HCT116 (cell line): ENCODE measurements around the gene RHEBL1. TPM values are rescaled to one million over a fixed set of nuclear protein-coding genes. Genes with fewer than 3 reads are reported as not detected.

Experiments used
- ATAC-seq: fragments of 200-7000 bp; cut with Tn5 transposase; 2 replicates; pipeline ENCODE4 v1.9.1; 2020; ENCODE audit warnings: mild to moderate bottlenecking, moderate library complexity
- Bru-seq: library from RNA; stranded (reverse); fragments of 400-500 nt; gene quantifications from one replicate; lab custom pipeline; 2021; lab: Mats Ljungman, UMichigan
- BruChase-seq, 2 experiments: library from RNA; stranded (reverse); fragments of 400-500 nt; gene quantifications; one replicate each; lab custom pipeline; 2021; lab: Mats Ljungman, UMichigan
- BruUV-seq: library from RNA; stranded (reverse); fragments of 400-500 nt; replicated peaks from 2 replicates; lab custom pipeline; 2021; lab: Mats Ljungman, UMichigan
- CTCF ChIA-PET: fragments of 300-600 bp; sonication (Branson Sonifier 250); formaldehyde crosslinking; loops from one replicate; lab custom pipeline; 2021; ENCODE audit warnings: antibody characterized with exemption; lab: Charles Lee
- POLR2A ChIA-PET: fragments of 300-600, 350-600 bp; sonication (Branson Sonifier 250); formaldehyde crosslinking; loops from one replicate; lab custom pipeline; 2021; ENCODE audit warnings: antibody characterized with exemption; lab: Charles Lee
- RAD21 ChIA-PET, 2 experiments: fragments of 300-600 bp; sonication (Branson Sonifier 250); formaldehyde crosslinking; loops; one replicate each; lab custom pipeline; 2023; ENCODE audit warnings: low total read pairs in 2 of 2; ENCODE audit not compliant: uncharacterized antibody in 2 of 2, unreplicated experiment in 2 of 2, low non-redundant PET in 1 of 2; lab: Charles Lee
- DNase-seq: peaks from one replicate; pipeline ENCODE4 v3.0.0-alpha.2; 2010; ENCODE audit warnings: low read depth, low spot score
- H2AFZ ChIP-seq: fragments of 200-600 bp; shearing (Covaris generic), sonication (generic); 2 replicates; pipeline ENCODE4 v1.6.1; 2017; ENCODE audit warnings: low read depth, mixed run types, mixed read lengths, antibody characterized with exemption, low read length; ENCODE audit not compliant: poor library complexity, severe bottlenecking
- H3K27ac ChIP-seq: 2 replicates; pipeline ENCODE4 v1.5.1; 2012; ENCODE audit warnings: low read depth, low read length
- H3K27me3 ChIP-seq: fragments of 200-600 bp; sonication (generic); 2 replicates; pipeline ENCODE4 v1.6.1; 2016; ENCODE audit warnings: mixed run types, low read length, mixed read lengths; ENCODE audit not compliant: insufficient read depth
- H3K36me3 ChIP-seq, 2 experiments: fragments of 200-500 bp in 1 of 2; fragments of 200-600 bp in 1 of 2; sonication (Bioruptor generic) in 1 of 2; sonication (generic) in 1 of 2; 2 replicates each; pipeline versions ENCODE4 v1.5.1 to v1.6.1; 2014 to 2016; ENCODE audit warnings: low read length in 2 of 2, inconsistent platforms in 1 of 2, mixed read lengths in 1 of 2, mixed run types in 1 of 2; ENCODE audit not compliant: insufficient read depth in 2 of 2, control insufficient read depth in 1 of 2
- H3K4me1 ChIP-seq, 2 experiments: fragments of 200-600 bp in 1 of 2; sonication (generic) in 1 of 2; 2 replicates each; pipeline versions ENCODE4 v1.5.1 to v1.6.1; 2012 to 2017; ENCODE audit warnings: low read length in 2 of 2, inconsistent platforms in 1 of 2, mild to moderate bottlenecking in 1 of 2, mixed read lengths in 1 of 2, mixed run types in 1 of 2, moderate library complexity in 1 of 2; ENCODE audit not compliant: insufficient read depth in 2 of 2, control insufficient read depth in 1 of 2
- H3K4me2 ChIP-seq: fragments of 200-600 bp; sonication (generic); 2 replicates; pipeline ENCODE4 v1.6.1; 2017; ENCODE audit warnings: mixed run types, low read length, mixed read lengths
- H3K4me3 ChIP-seq, 2 experiments: fragments of 200-600 bp in 1 of 2; sonication (generic) in 1 of 2; replicated peaks in 1 of 2; 2 replicates each; pipeline ENCODE4 v1.5.1; 2011 to 2016; ENCODE audit warnings: low read length in 2 of 2, control low read depth in 1 of 2, low read depth in 1 of 2, mild to moderate bottlenecking in 1 of 2, mixed read lengths in 1 of 2, mixed run types in 1 of 2
- H3K79me2 ChIP-seq: fragments of 200-600 bp; sonication (generic); 2 replicates; pipeline ENCODE4 v1.6.1; 2017; ENCODE audit warnings: mild to moderate bottlenecking, mixed run types, low read length, moderate library complexity, mixed read lengths; ENCODE audit not compliant: insufficient read depth
- H3K9ac ChIP-seq: fragments of 200-600 bp; sonication (generic); 2 replicates; pipeline ENCODE4 v1.6.1; 2016; ENCODE audit warnings: low read length, mixed read lengths
- H3K9me2 ChIP-seq: fragments of 200-600 bp; sonication (generic), shearing (Covaris generic); 2 replicates; pipeline ENCODE4 v1.6.1; 2017; ENCODE audit warnings: mixed run types, mild to moderate bottlenecking, moderate library complexity; ENCODE audit not compliant: insufficient read depth
- H3K9me3 ChIP-seq, 2 experiments: fragments of 200-500 bp in 1 of 2; fragments of 200-600 bp in 1 of 2; sonication (Bioruptor generic) in 1 of 2; sonication (generic) in 1 of 2; 2 replicates each; pipeline ENCODE4 v1.6.1; 2014 to 2017; ENCODE audit warnings: low read length in 2 of 2, mixed read lengths in 2 of 2, inconsistent platforms in 1 of 2, low read depth in 1 of 2, mild to moderate bottlenecking in 1 of 2, mixed run types in 1 of 2, moderate library complexity in 1 of 2; ENCODE audit not compliant: control insufficient read depth in 1 of 2, insufficient read depth in 1 of 2
- H4K20me1 ChIP-seq: fragments of 200-600 bp; sonication (generic), shearing (Covaris generic); 2 replicates; pipeline ENCODE4 v1.6.1; 2017; ENCODE audit warnings: mixed run types, mild to moderate bottlenecking, moderate library complexity; ENCODE audit not compliant: insufficient read depth
- CBX3 ChIP-seq: IDR thresholded peaks from 2 replicates; pipeline ENCODE4 v1.6.1; 2012; ENCODE audit warnings: low read depth
- CEBPB ChIP-seq: IDR thresholded peaks from 2 replicates; pipeline ENCODE4 v1.6.1; 2012; ENCODE audit warnings: low read depth
- EGR1 ChIP-seq: IDR thresholded peaks from 2 replicates; pipeline ENCODE4 v1.6.1; 2012; ENCODE audit warnings: low read depth
- EZH2 ChIP-seq: fragments of 200-600 bp; sonication (generic); IDR thresholded peaks from 2 replicates; pipeline ENCODE4 v1.6.1; 2017; ENCODE audit warnings: antibody characterized with exemption, mixed run types
- EZH2phosphoT487 ChIP-seq: fragments of 200-600 bp; IDR thresholded peaks from 2 replicates; pipeline ENCODE4 v1.6.1; 2018; ENCODE audit warnings: antibody characterized with exemption, borderline replicate concordance
- FOSL1 ChIP-seq: IDR thresholded peaks from 2 replicates; pipeline ENCODE4 v1.6.1; 2012; ENCODE audit warnings: low read depth
- JUND ChIP-seq: IDR thresholded peaks from 2 replicates; pipeline ENCODE4 v1.6.1; 2012
- POLR2A ChIP-seq: IDR thresholded peaks from 2 replicates; pipeline ENCODE4 v1.7.0; 2011; ENCODE audit warnings: borderline replicate concordance; ENCODE audit not compliant: insufficient read depth, insufficient read length; ENCODE audit errors: extremely low read depth
- SIN3A ChIP-seq: IDR thresholded peaks from 2 replicates; pipeline ENCODE4 v1.6.1; 2012; ENCODE audit warnings: low read depth
- SP1 ChIP-seq: IDR thresholded peaks from 2 replicates; pipeline ENCODE4 v1.6.1; 2012; ENCODE audit warnings: low read depth
- TCF7L2 ChIP-seq: IDR thresholded peaks from 2 replicates; pipeline ENCODE4 v1.7.0; 2011; ENCODE audit warnings: borderline replicate concordance, inconsistent platforms; ENCODE audit not compliant: insufficient read depth, insufficient read length; ENCODE audit errors: extremely low read depth
- YY1 ChIP-seq: IDR thresholded peaks from 2 replicates; pipeline ENCODE4 v1.6.1; 2011; ENCODE audit warnings: low read length, low read depth, moderate library complexity, mild to moderate bottlenecking; ENCODE audit not compliant: insufficient replicate concordance; ENCODE audit errors: extremely low read depth
- ZBTB33 ChIP-seq: IDR thresholded peaks from 2 replicates; pipeline ENCODE4 v1.6.1; 2011; ENCODE audit warnings: mild to moderate bottlenecking, low read length, moderate library complexity; ENCODE audit not compliant: insufficient replicate concordance; ENCODE audit errors: extremely low read depth
- intact Hi-C: fragments of 100-400 bp; cut with micrococcal nuclease; formaldehyde crosslinking; loops from 2 replicates; pipeline ENCODE4 v1.10.0; 2022
- long read RNA-seq: library from polyadenylated mRNA; unstranded; transcript quantifications from one replicate; pipeline ENCODE4 v2.0.0, GENCODE V29; 2021; ENCODE audit not compliant: unreplicated experiment
- polyA plus RNA-seq: library from polyadenylated mRNA; unstranded; fragments of >200 nt; gene quantifications from 2 replicates; pipeline ENCODE4 v1.2.1, GENCODE V29; 2012; ENCODE audit warnings: missing spikeins
- total RNA-seq: library from RNA; stranded (reverse); gene quantifications from one replicate; pipeline ENCODE4 v1.2.1, GENCODE V29; 2021; ENCODE audit not compliant: unreplicated experiment
- TF ChIP-seq, protein P1 (sequence below), 3 experiments: fragments of 200-600 bp in 1 of 3; sonication (generic) in 1 of 3; IDR thresholded peaks in 2 of 3; conservative IDR thresholded peaks in 1 of 3; 2 replicates each; pipeline ENCODE4 v1.5.1; 2012 to 2017; ENCODE audit warnings: low read depth in 2 of 3, low read length in 2 of 3, antibody characterized with exemption in 1 of 3, borderline replicate concordance in 1 of 3, control low read depth in 1 of 3, mild to moderate bottlenecking in 1 of 3, mixed read lengths in 1 of 3, mixed run types in 1 of 3, moderate library complexity in 1 of 3; ENCODE audit not compliant: insufficient read depth in 1 of 3
- TF ChIP-seq, protein P2 (sequence below): IDR thresholded peaks from 2 replicates; pipeline ENCODE4 v1.6.1; 2012; ENCODE audit warnings: low read depth

The RHEBL1 gene, protein sequence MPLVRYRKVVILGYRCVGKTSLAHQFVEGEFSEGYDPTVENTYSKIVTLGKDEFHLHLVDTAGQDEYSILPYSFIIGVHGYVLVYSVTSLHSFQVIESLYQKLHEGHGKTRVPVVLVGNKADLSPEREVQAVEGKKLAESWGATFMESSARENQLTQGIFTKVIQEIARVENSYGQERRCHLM
- 2.8 TPM for total RNA-seq
- 2.9 and 4.2 TPM in 2 replicates for polyA plus RNA-seq
- Bru-seq, nascent RNA = percentile 30 among the genes with signal in this experiment
- BruChase-seq, experiment 1, labeled RNA remaining after a 6-hour chase = percentile 31 among the genes with signal in this experiment
- percentile 44 among the genes with signal in this experiment for BruChase-seq, experiment 2, labeled RNA remaining after a 2-hour chase
- long read RNA-seq, partial matches to known transcripts = 4 of 9 reads
- long read RNA-seq, other reads (novel, unspliced or antisense) = 2 of 9 reads

DNA sequence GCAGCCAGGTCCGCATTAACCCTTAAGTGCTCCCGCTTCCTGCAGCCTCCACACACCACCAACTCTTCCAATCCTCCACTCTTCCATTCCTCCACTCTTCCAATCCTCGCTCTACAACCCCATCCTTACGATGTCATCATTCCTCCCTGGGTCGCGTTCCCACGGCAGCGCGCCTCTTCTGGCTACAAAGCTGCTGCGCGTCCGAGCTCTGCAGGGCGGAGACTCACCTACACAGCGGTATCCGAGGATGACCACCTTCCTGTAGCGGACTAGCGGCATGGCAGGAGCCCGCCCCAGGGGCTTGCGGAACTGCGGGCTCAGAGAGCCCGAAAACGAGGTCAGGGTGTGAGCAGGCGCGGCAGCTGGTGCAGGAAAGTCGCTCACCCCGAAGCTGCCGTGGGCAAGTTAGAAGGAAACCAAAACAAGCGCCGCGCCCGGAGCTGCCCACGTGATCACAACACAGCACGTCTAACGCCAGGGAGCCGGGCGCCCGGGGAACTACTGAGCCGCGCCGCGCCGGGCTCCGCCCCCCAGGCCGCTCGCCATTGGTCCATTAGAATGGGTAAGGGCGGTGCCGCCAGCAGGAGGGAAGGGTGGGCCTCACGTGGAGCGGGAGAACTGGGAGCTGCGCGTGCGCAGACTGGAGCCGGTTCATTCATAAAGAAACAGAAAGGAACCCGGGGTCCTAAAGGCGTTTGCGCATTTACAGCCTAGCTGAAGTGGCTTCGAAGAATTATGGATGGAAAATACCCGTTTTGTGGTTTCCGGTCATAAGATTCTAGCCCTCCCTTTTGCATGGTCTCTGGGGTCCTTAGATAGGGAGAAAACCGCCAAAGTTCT lies at the start of gene RHEBL1:
RHEBL1 (minus strand) TSS at position 473 of the 840 bp plus-strand sequence; CDS start at position 279, 194 bp downstream.
- POLR2A ChIA-PET = interaction anchor here (0.6 to 1.5 kb wide), 7 partner anchors 11 to 476 kb away, joined by 3 to 17 read pairs (median 5); partner anchors contain the start of genes LMBR1L and TUBA1B
- Histone ChIP-seq H3K4me2 (peak within 1 kb of the TSS; percentile 85), H3K4me3 (peak within 1 kb of the TSS; percentile 70 to 71), H3K9me2 (no peaks in the 10 kb centered on the region), H3K36me3 (no peaks in the 10 kb centered on the region), H3K27ac (peak within 1 kb of the TSS; percentile 70), H3K79me2 (no peaks in the 10 kb centered on the region), H4K20me1 (no peaks in the 10 kb centered on the region), H3K9me3 (no peaks in the 10 kb centered on the region), H2AFZ (peak within 1 kb of the TSS; percentile 86), H3K4me1 (peaks cover 5 to 15% of the 10 kb centered on the region in 2 experiments), H3K9ac (peak within 1 kb of the TSS; percentile 65), H3K27me3 (no peaks in the 10 kb centered on the region)
- intact Hi-C loops = no loop called here
- CTCF ChIA-PET = interaction anchor here (0.6 to 1.7 kb wide), 19 partner anchors 10 to 289 kb away, joined by 3 to 34 read pairs (median 4); partner anchors contain the start of genes DHH, LMBR1L and TUBA1B
- BruUV-seq = no TSS peak
- RAD21 ChIA-PET = interaction anchor here (1.0 to 2.1 kb wide), 2 partner anchors 18 kb away, joined by 3 to 6 read pairs; no protein-coding TSS in a partner anchor
- DNase-seq (peak; percentile 90), ATAC-seq (peak; percentile 99)
- TF ChIP-seq SIN3A (peak; percentile 79), SP1 (peak; percentile 57; the same call in 1 of the 2 replicates), YY1 (peak; percentile 3), TCF7L2 (peak; percentile 92), JUND (no peak), CBX3 (no peak; the same call in 1 of the 2 replicates), ZBTB33 (no peak), CEBPB (no peak), FOSL1 (no peak), POLR2A (no peak), EZH2 (no peak), EGR1 (no peak), EZH2phosphoT487 (no peak)
- TF ChIP-seq, protein P1, sequence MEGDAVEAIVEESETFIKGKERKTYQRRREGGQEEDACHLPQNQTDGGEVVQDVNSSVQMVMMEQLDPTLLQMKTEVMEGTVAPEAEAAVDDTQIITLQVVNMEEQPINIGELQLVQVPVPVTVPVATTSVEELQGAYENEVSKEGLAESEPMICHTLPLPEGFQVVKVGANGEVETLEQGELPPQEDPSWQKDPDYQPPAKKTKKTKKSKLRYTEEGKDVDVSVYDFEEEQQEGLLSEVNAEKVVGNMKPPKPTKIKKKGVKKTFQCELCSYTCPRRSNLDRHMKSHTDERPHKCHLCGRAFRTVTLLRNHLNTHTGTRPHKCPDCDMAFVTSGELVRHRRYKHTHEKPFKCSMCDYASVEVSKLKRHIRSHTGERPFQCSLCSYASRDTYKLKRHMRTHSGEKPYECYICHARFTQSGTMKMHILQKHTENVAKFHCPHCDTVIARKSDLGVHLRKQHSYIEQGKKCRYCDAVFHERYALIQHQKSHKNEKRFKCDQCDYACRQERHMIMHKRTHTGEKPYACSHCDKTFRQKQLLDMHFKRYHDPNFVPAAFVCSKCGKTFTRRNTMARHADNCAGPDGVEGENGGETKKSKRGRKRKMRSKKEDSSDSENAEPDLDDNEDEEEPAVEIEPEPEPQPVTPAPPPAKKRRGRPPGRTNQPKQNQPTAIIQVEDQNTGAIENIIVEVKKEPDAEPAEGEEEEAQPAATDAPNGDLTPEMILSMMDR (IDR thresholded peaks at IDR 0.05 in 2 of 3, conservative IDR thresholded peaks at IDR 0.05 in 1 of 3; ENCODE audit: borderline replicate concordance in 1 of 3, insufficient read depth in 1 of 3, low read depth in 2 of 3, low read length in 2 of 3) = peak in 2 of 3 experiments; percentile 10 to 25; a peak in 1 of 6 replicates
- TF ChIP-seq, protein P2, sequence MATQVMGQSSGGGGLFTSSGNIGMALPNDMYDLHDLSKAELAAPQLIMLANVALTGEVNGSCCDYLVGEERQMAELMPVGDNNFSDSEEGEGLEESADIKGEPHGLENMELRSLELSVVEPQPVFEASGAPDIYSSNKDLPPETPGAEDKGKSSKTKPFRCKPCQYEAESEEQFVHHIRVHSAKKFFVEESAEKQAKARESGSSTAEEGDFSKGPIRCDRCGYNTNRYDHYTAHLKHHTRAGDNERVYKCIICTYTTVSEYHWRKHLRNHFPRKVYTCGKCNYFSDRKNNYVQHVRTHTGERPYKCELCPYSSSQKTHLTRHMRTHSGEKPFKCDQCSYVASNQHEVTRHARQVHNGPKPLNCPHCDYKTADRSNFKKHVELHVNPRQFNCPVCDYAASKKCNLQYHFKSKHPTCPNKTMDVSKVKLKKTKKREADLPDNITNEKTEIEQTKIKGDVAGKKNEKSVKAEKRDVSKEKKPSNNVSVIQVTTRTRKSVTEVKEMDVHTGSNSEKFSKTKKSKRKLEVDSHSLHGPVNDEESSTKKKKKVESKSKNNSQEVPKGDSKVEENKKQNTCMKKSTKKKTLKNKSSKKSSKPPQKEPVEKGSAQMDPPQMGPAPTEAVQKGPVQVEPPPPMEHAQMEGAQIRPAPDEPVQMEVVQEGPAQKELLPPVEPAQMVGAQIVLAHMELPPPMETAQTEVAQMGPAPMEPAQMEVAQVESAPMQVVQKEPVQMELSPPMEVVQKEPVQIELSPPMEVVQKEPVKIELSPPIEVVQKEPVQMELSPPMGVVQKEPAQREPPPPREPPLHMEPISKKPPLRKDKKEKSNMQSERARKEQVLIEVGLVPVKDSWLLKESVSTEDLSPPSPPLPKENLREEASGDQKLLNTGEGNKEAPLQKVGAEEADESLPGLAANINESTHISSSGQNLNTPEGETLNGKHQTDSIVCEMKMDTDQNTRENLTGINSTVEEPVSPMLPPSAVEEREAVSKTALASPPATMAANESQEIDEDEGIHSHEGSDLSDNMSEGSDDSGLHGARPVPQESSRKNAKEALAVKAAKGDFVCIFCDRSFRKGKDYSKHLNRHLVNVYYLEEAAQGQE = no peak
